Endothelial cell of umbilical vein (primary cell): ENCODE measurements around the gene NCAN.

Source experiments
- EZH2 ChIP-seq: IDR thresholded peaks from 2 replicates; pipeline ENCODE4 v1.6.1; 2012; ENCODE audit warnings: borderline replicate concordance, low read depth, mild to moderate bottlenecking, moderate library complexity, low read length, inconsistent platforms; ENCODE audit not compliant: severe bottlenecking
- JUN ChIP-seq: IDR thresholded peaks from 2 replicates; pipeline ENCODE4 v1.6.1; 2011; ENCODE audit warnings: borderline replicate concordance, low read depth; ENCODE audit not compliant: insufficient read length, insufficient read depth
- POLR2AphosphoS5 ChIP-seq: IDR thresholded peaks from 2 replicates; pipeline ENCODE4 v1.6.1; 2012; ENCODE audit warnings: low read depth, mild to moderate bottlenecking, control low read depth, low read length, moderate library complexity; ENCODE audit not compliant: insufficient read depth
- TF ChIP-seq, protein P1 (sequence below), 2 donors: IDR thresholded peaks; 1 replicate in 1 of 2; 2 replicates in 1 of 2; pipeline ENCODE4 v1.5.1; 2011; ENCODE audit warnings: low read length in 2 of 2, mild to moderate bottlenecking in 2 of 2, moderate library complexity in 2 of 2, control low read depth in 1 of 2, inconsistent platforms in 1 of 2, low read depth in 1 of 2; ENCODE audit not compliant: insufficient read depth in 1 of 2; ENCODE audit errors: extremely low read depth in 1 of 2
- TF ChIP-seq, protein P2 (sequence below): IDR thresholded peaks from 2 replicates; pipeline ENCODE4 v1.6.1; 2011; ENCODE audit not compliant: insufficient read depth, insufficient read length

DNA sequence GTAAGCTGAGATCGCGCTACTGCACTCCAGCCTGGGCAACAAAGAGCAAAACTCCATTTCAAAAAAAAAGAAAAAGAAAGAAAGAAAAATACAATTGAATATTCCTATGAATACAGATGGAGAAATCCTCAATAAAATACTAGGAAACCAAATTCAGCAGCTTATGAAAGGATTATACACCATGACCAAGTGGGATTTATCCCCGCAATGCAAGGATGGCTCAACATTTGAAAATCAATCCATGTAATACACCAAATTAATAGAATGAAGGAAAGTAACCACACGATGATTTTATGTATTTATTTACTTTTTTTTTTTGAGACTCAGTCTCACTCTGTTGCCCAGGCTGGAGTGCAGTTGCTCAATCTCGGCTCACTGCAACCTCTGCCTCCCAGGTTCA is 80.8 kb downstream of the NCAN start:
- TF ChIP-seq, protein P1, sequence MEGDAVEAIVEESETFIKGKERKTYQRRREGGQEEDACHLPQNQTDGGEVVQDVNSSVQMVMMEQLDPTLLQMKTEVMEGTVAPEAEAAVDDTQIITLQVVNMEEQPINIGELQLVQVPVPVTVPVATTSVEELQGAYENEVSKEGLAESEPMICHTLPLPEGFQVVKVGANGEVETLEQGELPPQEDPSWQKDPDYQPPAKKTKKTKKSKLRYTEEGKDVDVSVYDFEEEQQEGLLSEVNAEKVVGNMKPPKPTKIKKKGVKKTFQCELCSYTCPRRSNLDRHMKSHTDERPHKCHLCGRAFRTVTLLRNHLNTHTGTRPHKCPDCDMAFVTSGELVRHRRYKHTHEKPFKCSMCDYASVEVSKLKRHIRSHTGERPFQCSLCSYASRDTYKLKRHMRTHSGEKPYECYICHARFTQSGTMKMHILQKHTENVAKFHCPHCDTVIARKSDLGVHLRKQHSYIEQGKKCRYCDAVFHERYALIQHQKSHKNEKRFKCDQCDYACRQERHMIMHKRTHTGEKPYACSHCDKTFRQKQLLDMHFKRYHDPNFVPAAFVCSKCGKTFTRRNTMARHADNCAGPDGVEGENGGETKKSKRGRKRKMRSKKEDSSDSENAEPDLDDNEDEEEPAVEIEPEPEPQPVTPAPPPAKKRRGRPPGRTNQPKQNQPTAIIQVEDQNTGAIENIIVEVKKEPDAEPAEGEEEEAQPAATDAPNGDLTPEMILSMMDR (IDR thresholded peaks at IDR 0.05; ENCODE audit: extremely low read depth in 1 of 2, insufficient read depth in 1 of 2, low read depth in 1 of 2, low read length in 2 of 2): no peak
- TF ChIP-seq EZH2: no peak
- no peak for TF ChIP-seq POLR2AphosphoS5
- TF ChIP-seq JUN: no peak
- TF ChIP-seq, protein P2, sequence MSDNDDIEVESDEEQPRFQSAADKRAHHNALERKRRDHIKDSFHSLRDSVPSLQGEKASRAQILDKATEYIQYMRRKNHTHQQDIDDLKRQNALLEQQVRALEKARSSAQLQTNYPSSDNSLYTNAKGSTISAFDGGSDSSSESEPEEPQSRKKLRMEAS: no peak
